ENCODE results near the gene TCOF1.

TCOF1 gene

GRCh38 chr5:150350524-150351344 lies 6.8 kb upstream of the TCOF1 start:
- peak; percentile 46 for DNase-seq

- no peak for DNase-seq
Observed at GRCh38 chr5:150352244-150353031, 5.1 kb upstream of the TCOF1 start.

- no peak for DNase-seq
Observed at GRCh38 chr5:150353032-150353675, 4.3 kb upstream of the TCOF1 start.

GRCh38 chr5:150355791-150356190 lies 1.7 kb upstream of the TCOF1 start:
- DNase-seq, result no peak

- DNase-seq, result no peak
Observed at GRCh38 chr5:150356575-150357294, 762 bp upstream of the TCOF1 start.

GRCh38 chr5:150358261-150359095 lies 981 bp downstream of the TCOF1 start:
- no peak for DNase-seq

- DNase-seq, result no peak
Observed at GRCh38 chr5:150361301-150361700, 3.8 kb downstream of the TCOF1 start.

- DNase-seq, result no peak
Observed at GRCh38 chr5:150363185-150363584, 5.7 kb downstream of the TCOF1 start.

- no peak for DNase-seq
Observed at GRCh38 chr5:150364004-150364403, 6.5 kb downstream of the TCOF1 start.

GRCh38 chr5:150368526-150368925 lies 11.0 kb downstream of the TCOF1 start:
- no peak for DNase-seq

- DNase-seq, result no peak
Observed at GRCh38 chr5:150372639-150373038, 15.1 kb downstream of the TCOF1 start.

- DNase-seq, result no peak
Observed at GRCh38 chr5:150374651-150375050, 17.2 kb downstream of the TCOF1 start.

GRCh38 chr5:150376799-150377771 lies 19.6 kb downstream of the TCOF1 start:
- DNase-seq, result peak; percentile 54

- DNase-seq, result no peak
Observed at GRCh38 chr5:150377964-150378694, 20.6 kb downstream of the TCOF1 start.

GRCh38 chr5:150384701-150385100 lies 27.2 kb downstream of the TCOF1 start:
- no peak for DNase-seq

- DNase-seq, result no peak
Observed at GRCh38 chr5:150386024-150386855, 28.7 kb downstream of the TCOF1 start.

GRCh38 chr5:150389531-150390266 lies 32.2 kb downstream of the TCOF1 start:
- DNase-seq, result no peak

Measured in CD4-positive, alpha-beta T cell treated with Interleukin-4 for 4 hours (primary cell).